ENCODE data around the gene CFAP69. TPM values are rescaled to one million over a fixed set of nuclear protein-coding genes. Genes with fewer than 3 reads are reported as not detected.
A peak's percentile ranks its signal among the peaks of the same experiment; 100 is the strongest.

The CFAP69 gene
- total RNA-seq, 1 experiment from 2014 or later = 2.4 TPM

DNA sequence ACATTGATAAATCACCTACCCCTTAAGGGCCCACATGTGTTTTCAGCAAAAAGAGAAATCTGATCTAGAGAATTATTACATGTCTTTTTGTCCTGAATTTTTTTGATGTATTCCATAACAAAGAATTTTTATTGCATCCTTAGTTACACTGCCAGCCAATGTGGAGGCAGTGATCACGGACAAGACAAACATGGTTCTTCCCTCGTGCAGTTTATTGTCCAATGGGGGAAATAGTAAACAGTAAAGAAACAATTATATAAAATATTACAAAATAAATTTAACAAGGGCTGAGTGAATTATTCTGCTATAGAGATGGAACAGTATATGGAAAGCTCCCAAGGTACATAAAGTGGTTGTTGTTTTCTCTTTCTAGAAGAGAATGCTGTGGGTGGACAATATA is 31.5 kb upstream of the CFAP69 start:
- ChIA-PET POLR2A (ENCODE audit: low non-redundant PET) (no interaction called here), CTCF (no interaction called here)
- Histone ChIP-seq H3K9me3 (ENCODE audit: low read depth, low read length, poor library complexity, severe bottlenecking) (no peaks in the 10 kb centered on the region), H3K27ac (ENCODE audit: low read depth, low read length, poor library complexity, severe bottlenecking) (peak overlapping the region; percentile 75), H3K36me3 (ENCODE audit: insufficient read depth, low read length, poor library complexity, severe bottlenecking) (peaks cover 20% of the 10 kb centered on the region), H3K4me3 (ENCODE audit: low read depth, low read length, poor library complexity, severe bottlenecking) (peak overlapping the region; percentile 88), H3K27me3 (replicated peaks; ENCODE audit: insufficient read depth, low read depth, low read length, poor library complexity) (no peaks in the 10 kb centered on the region), H3K4me1 (ENCODE audit: insufficient read depth, low read length, poor library complexity, severe bottlenecking) (peaks cover 34% of the 10 kb centered on the region)
- intact Hi-C loops (cut with micrococcal nuclease; ENCODE audit: unreplicated experiment) = loop anchor here (5.0 kb wide), 3 partner anchors 49 to 214 kb away; partner anchors contain the start of gene CLDN12
- BruUV-seq (replicated peaks) = no TSS peak
- no peak for TF ChIP-seq EZH2 (IDR thresholded peaks at IDR 0.05; ENCODE audit: borderline replicate concordance, low read depth, low read length, poor library complexity, severe bottlenecking)
- TF ChIP-seq, protein P1, sequence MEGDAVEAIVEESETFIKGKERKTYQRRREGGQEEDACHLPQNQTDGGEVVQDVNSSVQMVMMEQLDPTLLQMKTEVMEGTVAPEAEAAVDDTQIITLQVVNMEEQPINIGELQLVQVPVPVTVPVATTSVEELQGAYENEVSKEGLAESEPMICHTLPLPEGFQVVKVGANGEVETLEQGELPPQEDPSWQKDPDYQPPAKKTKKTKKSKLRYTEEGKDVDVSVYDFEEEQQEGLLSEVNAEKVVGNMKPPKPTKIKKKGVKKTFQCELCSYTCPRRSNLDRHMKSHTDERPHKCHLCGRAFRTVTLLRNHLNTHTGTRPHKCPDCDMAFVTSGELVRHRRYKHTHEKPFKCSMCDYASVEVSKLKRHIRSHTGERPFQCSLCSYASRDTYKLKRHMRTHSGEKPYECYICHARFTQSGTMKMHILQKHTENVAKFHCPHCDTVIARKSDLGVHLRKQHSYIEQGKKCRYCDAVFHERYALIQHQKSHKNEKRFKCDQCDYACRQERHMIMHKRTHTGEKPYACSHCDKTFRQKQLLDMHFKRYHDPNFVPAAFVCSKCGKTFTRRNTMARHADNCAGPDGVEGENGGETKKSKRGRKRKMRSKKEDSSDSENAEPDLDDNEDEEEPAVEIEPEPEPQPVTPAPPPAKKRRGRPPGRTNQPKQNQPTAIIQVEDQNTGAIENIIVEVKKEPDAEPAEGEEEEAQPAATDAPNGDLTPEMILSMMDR (conservative IDR thresholded peaks at IDR 0.05; ENCODE audit: low read depth, low read length) = no peak
- no peak for DNase-seq (ENCODE audit: low spot score)

DNA sequence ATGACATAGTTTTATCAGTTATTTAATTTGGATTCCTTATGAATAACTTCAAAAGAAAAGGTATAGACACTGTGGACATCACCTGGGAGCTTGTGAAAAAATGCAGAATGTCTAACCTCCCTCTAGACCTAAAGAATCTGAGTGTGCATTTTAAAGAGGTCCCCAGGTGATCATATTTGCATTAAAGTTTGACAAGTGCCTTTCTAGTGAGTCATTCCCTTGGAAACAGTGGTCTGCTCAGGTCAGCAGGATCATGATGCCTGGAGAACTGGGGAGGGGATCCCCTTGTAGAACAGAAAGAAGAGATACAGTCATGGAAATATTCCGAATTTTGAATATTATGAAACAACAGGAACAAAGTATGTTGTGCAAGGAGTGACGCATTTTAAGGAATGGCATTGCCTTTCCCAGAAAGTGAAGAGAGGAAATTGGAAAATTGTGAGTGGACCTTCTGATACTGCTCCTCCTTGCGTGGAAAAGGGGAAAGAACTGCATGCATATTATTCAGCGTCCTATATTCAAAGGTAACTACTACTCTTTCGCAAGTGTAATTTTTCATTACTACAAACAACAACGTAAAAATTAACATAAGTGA is 28.8 kb upstream of the CFAP69 start:
- no peak for TF ChIP-seq EZH2 (IDR thresholded peaks at IDR 0.05; ENCODE audit: borderline replicate concordance, low read depth, low read length, poor library complexity, severe bottlenecking)
- TF ChIP-seq, protein P1 (conservative IDR thresholded peaks at IDR 0.05; ENCODE audit: low read depth, low read length) = no peak
- H3K27me3 ChIP-seq (replicated peaks; ENCODE audit: insufficient read depth, low read depth, low read length, poor library complexity) = no peaks in the 10 kb centered on the region
- H3K4me3 ChIP-seq (ENCODE audit: low read depth, low read length, poor library complexity, severe bottlenecking) = no peak overlapping the region
- no TSS peak for BruUV-seq (replicated peaks)
- peaks cover 20% of the 10 kb centered on the region for H3K36me3 ChIP-seq (ENCODE audit: insufficient read depth, low read length, poor library complexity, severe bottlenecking)
- H3K4me1 ChIP-seq (ENCODE audit: insufficient read depth, low read length, poor library complexity, severe bottlenecking) = peaks cover 32% of the 10 kb centered on the region
- H3K27ac ChIP-seq (ENCODE audit: low read depth, low read length, poor library complexity, severe bottlenecking) = peak overlapping the region; percentile 29
- intact Hi-C loops (cut with micrococcal nuclease; ENCODE audit: unreplicated experiment) = no loop called here
- ChIA-PET CTCF (no interaction called here), POLR2A (ENCODE audit: low non-redundant PET) (no interaction called here)
- no peaks in the 10 kb centered on the region for H3K9me3 ChIP-seq (ENCODE audit: low read depth, low read length, poor library complexity, severe bottlenecking)
- no peak for DNase-seq (ENCODE audit: low spot score)

DNA sequence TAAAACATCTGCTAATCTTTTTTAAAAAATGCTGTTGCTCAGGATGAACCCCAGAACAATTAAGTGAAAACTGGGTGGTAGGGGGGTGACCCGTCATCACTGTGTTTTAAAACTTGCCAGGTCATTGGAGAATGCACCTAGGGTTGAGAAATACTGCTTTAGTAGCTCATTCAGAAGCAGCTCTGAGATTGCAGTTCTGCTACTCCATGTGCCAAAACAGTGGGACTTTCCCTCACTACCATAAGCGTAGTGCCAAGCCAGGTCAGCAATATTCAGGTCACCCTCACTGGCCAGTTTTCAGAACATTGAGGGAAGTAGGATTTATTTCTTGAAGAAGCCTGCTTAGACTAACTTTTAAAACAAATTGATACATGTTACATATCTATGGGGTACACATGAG is 28.2 kb upstream of the CFAP69 start:
- Histone ChIP-seq H3K9me3 (ENCODE audit: low read depth, low read length, poor library complexity, severe bottlenecking) (no peaks in the 10 kb centered on the region), H3K4me3 (ENCODE audit: low read depth, low read length, poor library complexity, severe bottlenecking) (no peak overlapping the region), H3K27me3 (replicated peaks; ENCODE audit: insufficient read depth, low read depth, low read length, poor library complexity) (no peaks in the 10 kb centered on the region), H3K4me1 (ENCODE audit: insufficient read depth, low read length, poor library complexity, severe bottlenecking) (peaks cover 38% of the 10 kb centered on the region), H3K36me3 (ENCODE audit: insufficient read depth, low read length, poor library complexity, severe bottlenecking) (peaks cover 20% of the 10 kb centered on the region), H3K27ac (ENCODE audit: low read depth, low read length, poor library complexity, severe bottlenecking) (peak overlapping the region; percentile 29)
- no peak for DNase-seq (ENCODE audit: low spot score)
- ChIA-PET CTCF (no interaction called here), POLR2A (ENCODE audit: low non-redundant PET) (no interaction called here)
- no TSS peak for BruUV-seq (replicated peaks)
- intact Hi-C loops (cut with micrococcal nuclease; ENCODE audit: unreplicated experiment) = no loop called here
- TF ChIP-seq EZH2 (IDR thresholded peaks at IDR 0.05; ENCODE audit: borderline replicate concordance, low read depth, low read length, poor library complexity, severe bottlenecking) = no peak
- TF ChIP-seq, protein P1 (conservative IDR thresholded peaks at IDR 0.05; ENCODE audit: low read depth, low read length) = no peak
